T-helper 2 cell (primary cell): ENCODE data around the gene ZNF396.

ENCODE experiments used
- DNase-seq, 5 experiments: peaks; one replicate each; pipeline versions ENCODE4 v3.0.0 to v3.0.0-alpha.2; 2012 to 2022

The ZNF396 gene

GRCh38 chr18:35379421-35379820 lies 2.3 kb upstream of the ZNF396 start:
- no peak for DNase-seq

- DNase-seq: no peak
Measured at GRCh38 chr18:35378574-35378896, 1.4 kb upstream of the ZNF396 start.

- DNase-seq: no peak
Measured at GRCh38 chr18:35377875-35378573, 887 bp upstream of the ZNF396 start.

DNA sequence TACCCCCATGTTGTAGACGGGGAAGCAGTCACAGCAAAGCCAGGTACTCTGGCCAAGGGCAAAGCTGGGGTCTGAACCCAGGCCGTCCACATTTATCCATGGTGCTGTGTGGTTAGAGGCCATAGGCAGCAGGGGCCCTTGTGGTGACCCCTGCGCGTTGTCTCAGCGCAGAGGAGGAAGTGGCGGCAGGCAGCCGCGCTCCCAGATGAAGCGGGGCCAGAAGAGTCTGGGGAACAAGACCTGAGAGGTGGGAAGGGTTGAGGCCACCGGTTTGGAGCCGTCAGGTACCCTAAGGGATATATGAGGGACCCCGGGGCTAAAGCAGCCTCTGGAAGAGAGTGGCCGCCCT lies 770 bp downstream of the ZNF396 start:
- DNase-seq: peak in 2 of 5 experiments; percentile 8 to 26

GRCh38 chr18:35374708-35375107 lies 2.4 kb downstream of the ZNF396 start:
- DNase-seq: no peak

DNA sequence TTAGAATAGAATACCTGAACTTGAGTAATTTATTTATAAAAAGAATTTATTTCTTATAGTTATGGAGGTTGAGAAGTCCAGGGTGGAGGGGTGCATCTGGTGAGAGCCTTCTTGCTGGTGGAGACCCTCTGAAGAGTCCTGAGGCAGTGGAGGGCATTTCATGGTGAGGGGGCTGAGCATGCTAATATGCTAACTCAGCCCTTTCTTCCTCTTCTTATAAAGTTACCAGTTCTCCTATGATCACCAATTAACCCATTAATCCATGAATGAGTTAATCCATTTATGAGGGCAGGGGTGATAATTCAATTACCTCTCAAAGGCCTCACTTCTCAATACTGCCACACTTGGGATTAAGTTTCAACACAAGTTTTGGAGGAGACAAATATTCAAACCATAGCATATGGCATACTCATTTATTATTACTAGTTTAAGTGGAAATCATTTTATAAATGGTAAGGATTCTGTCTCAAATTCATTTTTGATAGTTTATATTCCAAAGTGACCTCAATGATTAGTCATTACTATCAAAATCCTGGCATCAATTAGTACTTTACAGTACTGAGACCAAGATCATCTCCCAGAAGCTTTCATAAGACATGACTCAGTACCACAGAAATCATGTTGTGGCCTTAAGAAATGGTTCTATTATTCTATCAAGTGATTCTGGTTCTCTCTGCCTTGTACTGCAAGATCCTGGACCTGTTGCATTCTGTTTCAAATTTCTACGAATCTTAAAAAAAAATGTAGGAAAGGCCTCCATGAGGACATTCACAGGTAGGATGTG lies 5.5 kb downstream of the ZNF396 start:
- no peak for DNase-seq

DNA sequence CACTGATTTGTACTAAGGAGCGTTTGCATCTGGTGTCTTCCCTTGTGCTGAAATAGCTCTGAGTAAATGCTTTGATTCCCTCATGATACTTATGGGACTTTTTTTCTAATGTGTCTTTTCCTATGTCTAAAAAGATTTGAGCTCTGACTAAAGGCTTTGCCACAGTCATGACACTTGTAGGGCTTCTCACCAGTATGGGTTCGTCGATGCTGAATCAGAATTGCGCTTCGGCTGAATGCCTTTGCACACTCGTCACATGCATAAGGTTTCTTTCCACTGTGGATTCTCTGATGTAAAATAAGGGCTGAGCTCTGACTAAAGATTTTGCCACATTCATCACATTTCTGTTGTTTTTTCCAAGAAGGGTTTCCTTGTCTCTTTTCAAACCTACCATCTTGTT lies 8.0 kb downstream of the ZNF396 start:
- DNase-seq: no peak

DNA sequence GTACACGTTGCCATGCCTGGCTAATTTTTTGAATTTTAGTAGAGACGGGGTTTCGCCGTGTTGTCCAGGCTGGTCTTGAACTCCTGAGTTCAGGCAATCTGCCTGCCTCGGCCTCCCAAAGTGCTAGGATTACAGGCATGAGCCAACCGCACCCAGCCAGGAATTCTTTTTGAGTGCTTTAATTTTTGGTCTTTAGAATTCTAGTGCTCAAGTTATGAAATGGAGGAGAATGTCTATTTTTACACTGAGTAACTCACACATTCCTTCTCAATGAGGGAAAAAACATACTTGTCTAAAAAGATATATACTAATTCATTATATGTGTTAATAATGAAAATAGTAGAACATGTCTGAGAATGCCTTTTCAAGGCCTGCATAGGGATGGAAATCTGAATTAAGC lies 8.5 kb downstream of the ZNF396 start:
- no peak for DNase-seq

GRCh38 chr18:35362531-35362930 lies 14.6 kb downstream of the ZNF396 start:
- DNase-seq: no peak

DNA sequence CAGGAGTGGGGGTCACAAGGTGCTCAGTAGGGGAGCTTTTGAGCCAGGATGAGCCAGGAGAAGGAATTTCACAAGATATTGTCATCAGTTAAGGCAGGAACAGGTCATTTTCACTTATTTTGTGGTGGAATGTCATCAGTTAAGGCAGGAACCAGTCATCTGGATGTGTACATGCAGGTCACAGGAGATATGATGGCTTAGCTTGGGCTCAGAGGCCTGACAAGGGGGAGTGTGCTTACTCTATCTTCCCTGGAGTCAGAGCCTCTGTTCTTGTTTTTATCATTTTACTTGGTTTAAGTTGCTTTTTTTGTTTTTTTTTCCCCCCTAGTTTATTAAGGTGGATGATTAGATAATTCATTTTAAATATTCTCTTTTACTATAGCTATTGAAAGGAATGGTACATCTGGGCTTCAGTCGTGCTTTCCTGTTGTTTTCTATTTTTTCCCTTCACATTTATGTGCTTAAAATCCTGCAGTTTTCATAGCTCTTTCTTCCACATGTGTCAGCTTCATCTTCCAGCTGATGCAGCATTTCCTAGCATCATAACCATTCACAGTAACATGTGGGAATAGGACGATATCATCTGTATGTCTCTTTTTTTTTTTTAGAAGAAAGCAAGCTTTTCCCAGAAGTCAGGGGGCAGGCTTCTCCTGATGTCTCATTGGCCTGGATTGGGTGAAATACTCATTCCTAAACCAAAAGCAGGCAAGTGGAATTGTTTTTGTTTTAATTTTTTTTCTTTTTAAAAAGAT lies 15.4 kb downstream of the ZNF396 start:
- DNase-seq: no peak

GRCh38 chr18:35355140-35355618 lies 22.0 kb downstream of the ZNF396 start:
- peak in 4 of 5 experiments; percentile 27 to 76 (median 44) for DNase-seq

DNA sequence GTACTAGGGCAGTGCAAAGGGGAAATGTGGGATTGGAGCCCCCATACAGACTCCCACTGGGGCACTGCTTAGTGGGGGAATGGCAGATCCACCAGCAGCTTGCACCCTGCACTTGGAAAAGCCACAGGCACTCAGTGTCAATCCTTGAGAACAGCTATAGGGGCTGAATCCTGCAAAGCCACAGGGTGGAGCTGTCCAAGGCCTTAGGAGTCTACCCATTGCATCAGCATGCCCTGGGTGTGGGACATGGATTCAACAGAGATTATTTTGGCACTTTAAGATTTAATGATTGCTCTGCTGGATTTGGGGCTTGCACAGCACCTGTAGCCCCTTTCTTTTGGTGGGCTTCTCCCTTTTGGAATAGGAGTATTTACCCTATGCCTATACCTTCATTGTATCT lies 24.4 kb downstream of the ZNF396 start:
- DNase-seq: no peak

DNA sequence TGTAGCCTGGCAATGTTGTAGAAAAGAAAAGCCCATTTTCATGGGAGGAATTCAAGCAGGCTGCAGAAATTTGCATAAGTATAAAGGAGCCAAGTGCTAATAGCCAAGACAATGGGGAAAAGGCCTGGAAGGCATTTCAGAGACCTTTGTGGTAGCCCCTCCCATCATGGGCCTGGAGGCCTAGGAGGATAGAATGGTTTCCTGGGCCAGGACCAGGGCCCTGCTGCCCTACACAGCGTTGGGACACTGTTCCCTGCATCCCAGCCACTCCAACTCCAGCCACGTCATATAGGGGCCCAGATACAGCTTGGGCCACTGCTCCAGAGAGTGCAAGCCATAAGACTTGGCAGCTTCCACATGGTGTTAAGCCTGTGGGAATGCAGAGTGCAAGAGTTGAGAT lies 24.9 kb downstream of the ZNF396 start:
- no peak for DNase-seq

DNA sequence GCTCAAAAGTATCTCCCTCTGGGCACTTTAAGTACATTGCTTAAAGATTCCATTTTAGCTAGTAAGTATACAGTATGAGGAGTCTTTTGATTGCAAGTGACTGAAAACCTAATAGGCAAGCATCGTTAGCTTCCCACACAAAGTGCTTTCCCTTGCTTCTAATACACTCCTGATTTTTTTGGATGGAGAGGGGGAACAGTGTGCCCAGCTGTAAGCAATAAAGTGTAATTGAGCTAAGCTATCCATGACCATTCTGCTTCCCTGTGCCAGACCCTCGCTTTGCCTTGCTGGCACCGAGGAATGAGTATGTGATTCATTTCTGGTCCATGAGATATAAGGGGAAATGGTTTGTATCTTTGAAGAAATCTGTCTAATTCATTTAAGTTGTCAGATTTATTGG lies 29.1 kb downstream of the ZNF396 start:
- DNase-seq: no peak

- no peak for DNase-seq
Measured at GRCh38 chr18:35345950-35346349, 31.2 kb downstream of the ZNF396 start.

DNA sequence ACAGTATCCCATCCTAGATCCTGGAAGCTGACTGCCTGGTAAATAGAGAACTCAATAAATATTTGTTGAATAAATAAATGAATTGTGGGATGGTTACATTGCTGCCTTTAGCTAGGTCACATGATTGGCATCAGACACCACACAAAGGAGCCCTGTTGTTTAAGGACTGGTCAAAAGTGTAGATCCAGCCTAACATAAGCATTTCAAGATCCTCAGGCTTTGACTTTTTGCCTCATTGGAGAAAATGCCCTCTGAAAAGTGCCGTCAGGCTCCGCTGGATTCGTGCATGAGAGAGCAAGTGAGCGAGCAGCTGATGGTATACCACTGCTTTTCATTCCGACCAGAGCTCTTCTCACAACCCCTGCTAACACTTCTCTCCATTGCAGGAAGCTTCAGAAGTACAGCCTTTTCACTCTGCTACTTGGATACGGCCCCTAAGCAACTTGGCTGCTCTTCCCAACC lies 31.6 kb downstream of the ZNF396 start:
- no peak for DNase-seq

DNA sequence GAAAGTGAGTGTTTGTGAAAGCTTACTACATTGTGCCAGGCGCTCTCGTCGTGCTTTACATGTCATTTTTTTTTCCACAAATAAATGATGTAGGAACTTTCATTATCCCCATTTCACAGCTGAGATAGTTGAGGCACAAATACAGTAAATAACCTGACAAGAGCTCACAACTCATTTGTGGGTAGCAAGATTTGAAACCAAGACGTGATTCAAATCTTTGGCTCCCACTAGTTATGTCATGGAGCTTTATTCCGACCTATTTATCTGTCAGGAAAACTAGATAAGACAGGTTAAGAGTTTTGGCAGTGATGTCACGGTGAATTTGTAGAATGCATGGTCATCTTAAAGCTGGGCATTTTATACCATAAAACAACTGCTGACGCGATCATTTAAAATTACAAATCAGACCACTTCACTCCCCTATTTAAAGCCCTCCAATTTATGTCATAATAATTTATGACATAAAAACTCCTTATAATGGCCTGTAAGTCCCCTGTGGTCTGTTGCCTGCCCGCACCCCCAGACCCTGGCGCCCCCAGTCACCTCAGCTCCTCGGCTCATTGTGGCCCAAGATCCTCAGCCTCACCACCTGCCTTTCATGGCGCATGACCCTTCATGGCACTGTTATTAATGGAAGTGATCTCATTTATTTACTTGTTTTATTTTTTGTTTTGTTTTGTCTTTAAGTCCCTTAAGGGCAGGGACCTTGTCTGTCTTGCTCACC lies 32.2 kb downstream of the ZNF396 start:
- no peak for DNase-seq

DNA sequence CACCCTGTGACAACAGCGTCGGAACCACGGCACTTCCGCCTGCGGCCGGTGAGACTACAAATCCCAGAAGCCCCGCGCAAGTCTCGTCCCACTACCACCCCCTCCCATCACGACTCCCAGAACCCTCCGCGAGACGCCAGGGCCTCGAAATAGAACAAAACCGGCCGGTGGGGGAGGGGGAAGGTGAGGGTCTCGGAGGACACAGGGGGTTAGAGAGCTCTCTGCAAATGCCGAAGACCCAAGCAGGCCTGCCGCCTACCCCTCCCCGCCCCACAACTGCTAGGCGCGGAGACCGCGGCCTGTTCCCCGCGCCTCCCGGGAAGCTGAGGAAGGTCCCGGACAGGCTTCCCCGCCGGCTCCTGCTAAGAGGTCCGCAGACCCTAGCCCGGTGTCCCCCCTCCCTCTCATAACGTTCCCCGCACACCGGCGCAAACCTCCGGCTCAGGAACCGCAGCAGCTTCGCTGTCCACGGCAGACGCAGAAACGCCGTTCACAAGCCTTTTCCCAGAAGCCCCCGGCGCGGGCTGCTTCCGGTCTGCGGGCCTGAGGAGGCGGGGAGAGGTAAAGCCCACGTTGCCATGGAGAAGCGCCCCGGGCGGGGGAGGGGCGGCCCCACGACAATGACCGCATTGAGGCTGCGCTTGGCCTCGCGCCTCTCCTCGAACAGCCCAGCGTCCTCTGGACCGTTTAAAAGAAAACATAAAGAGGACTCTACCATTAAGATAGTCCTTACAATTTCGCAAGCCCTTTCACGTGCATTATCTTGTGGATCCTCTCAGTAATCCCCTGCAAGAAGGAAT lies 33.0 kb downstream of the ZNF396 start, which contains the start of gene ZNF24:
Gene ZNF24 (minus strand): TSS at position 485 of the 800 bp plus-strand sequence. CDS start 3,770 bp downstream, outside the sequence.
- DNase-seq: peak; percentile 75 to 94 (median 87)

GRCh38 chr18:35343488-35343935 lies 33.6 kb downstream of the ZNF396 start:
- DNase-seq: no peak

DNA sequence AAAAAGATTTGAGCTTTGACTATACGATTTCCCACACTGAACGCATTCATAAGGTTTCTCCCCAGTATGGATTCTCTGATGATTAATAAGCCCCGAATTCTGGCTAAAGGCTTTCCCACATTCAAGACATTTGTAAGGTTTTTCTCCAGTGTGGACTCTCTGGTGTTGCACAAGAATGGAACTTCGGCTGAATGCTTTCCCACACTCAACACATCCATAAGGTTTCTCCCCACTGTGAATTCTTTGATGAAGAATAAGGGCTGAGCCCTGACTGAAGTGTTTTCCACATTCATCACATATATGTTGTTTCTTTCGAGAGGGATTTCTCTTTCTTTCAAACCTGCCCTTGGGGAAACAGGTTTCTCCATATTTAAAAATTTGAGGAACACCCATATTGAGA lies 39.9 kb downstream of the ZNF396 start:
- no peak for DNase-seq

DNA sequence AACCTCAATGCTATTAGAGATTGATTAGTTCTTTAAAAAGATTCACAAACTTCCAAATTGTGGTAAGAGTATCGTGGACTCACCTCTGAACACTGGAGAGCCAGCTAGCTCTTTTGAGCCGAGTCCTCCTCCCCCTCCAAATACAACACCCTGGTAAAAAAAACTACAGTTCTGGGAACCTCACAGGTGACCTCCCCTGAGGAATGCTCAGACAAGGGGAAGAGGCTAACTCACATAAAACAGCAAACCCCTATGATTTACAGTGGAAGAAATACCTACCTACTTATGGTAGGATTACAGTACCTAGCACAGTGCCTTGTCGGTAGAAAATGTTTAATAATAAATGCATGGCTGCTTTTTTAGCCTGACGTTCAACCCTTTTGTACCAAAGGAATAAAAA lies 41.3 kb downstream of the ZNF396 start:
- DNase-seq: no peak

- DNase-seq: no peak
Measured at GRCh38 chr18:35334821-35335220, 42.3 kb downstream of the ZNF396 start.
